ENCODE data around the gene RAD50.
"Not testable (repeated sequence)": the region's sequence is repeated elsewhere in the genome, so short reads cannot be mapped to it uniquely, and the experiment has no call there.

Gene RAD50

DNA sequence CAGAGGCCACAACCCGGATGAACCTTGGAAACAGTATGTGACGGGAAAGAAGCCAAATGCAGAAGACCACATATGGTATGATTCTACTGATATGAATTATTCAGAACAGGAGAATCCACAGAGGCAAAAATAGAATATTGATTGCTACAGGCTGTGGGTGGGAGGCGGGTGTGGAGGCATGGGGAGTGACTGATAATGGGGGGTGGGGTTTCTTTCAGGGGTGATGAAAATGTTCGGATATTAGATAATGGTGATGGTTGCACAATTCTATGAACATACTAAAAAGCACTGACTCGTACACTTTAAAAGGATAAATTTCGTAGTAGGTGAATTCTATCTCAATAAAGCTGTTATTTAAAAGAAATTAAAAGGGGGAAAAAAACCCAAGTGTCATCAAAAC, 127.7 kb downstream of the RAD50 start:
- no peak overlapping the region for H3K27ac ChIP-seq (ENCODE audit: low read depth, low read length)
- H3K27me3 ChIP-seq (ENCODE audit: control insufficient read depth in 1 of 2, insufficient read depth in 2 of 2, low read length in 2 of 2), result no peaks in the 10 kb centered on the region
- no peaks in the 10 kb centered on the region for H3K9me3 ChIP-seq (ENCODE audit: low read length)
- no peaks in the 10 kb centered on the region for H3K36me3 ChIP-seq (ENCODE audit: insufficient read depth, low read length)
- H3K4me3 ChIP-seq (ENCODE audit: low read depth in 1 of 2, low read length in 2 of 2), result no peak overlapping the region
- H3K9ac ChIP-seq (ENCODE audit: low read length), result no peak overlapping the region
- H3K4me1 ChIP-seq (ENCODE audit: insufficient read depth, low read length), result no peaks in the 10 kb centered on the region

DNA sequence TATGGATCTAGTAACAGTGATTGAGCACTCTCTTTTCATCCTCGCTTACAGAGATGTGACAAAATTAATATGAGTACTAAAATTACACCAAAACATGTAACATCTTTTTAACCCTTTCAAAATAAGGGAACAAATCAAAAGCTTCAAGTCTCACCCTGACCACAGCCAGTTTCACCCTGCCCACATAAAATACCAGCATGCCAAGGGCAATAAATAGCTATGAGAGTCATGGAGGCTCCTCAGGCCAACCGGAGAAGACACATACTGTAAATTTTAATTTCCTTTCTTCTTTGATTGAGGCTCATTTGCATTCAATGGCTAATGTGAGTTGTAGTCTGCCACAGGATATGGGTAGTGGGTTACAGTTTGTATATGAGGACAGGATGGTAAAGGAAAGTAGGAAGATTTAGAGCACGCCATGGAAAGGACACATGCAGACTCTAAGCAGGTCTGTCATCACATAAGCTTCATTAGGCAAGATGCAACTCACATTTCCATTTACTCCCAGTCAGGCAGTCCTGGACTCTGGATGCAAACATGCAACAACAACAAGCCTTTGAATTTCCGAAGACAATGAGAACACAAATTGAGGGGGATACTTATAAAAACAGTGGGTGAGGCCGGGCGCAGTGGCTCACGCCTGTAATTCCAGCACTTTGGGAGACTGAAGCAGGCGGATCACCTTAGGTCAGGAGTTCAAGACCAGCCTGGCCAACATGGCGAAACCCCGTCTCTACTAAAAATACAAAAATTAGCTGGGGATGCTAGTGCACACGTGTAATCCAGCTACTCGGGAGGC, 128.3 kb downstream of the RAD50 start:
- Histone ChIP-seq H3K27ac (ENCODE audit: low read depth, low read length) (no peak overlapping the region), H3K36me3 (ENCODE audit: insufficient read depth, low read length) (no peaks in the 10 kb centered on the region)

DNA sequence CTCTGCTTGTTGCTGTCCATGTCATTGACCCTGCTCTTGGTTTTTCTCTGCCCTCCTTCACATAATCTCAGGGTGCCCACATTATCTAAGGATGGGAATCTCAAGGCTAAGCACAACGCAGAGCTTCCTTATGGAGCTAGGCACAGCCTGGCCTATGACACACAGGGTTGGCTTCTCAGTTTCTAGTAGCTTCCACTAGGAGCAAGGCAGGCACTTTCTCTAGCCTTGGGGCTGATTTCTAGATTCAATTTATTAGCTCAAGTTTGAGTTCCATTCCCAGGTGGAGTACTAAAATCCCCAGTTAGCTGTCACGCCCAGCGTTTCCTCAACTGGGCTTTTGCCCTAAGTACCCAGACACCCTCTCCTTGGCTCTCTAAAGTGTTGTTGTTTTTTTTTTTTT, 129.4 kb downstream of the RAD50 start:
- Histone ChIP-seq H3K4me3 (ENCODE audit: low read depth in 1 of 2, low read length in 2 of 2) (no peak overlapping the region), H3K9me3 (ENCODE audit: low read length) (no peaks in the 10 kb centered on the region), H3K9ac (ENCODE audit: low read length) (no peak overlapping the region), H3K27me3 (ENCODE audit: control insufficient read depth in 1 of 2, insufficient read depth in 2 of 2, low read length in 2 of 2) (no peaks in the 10 kb centered on the region), H3K36me3 (ENCODE audit: insufficient read depth, low read length) (no peaks in the 10 kb centered on the region), H3K27ac (ENCODE audit: low read depth, low read length) (no peak overlapping the region), H3K4me1 (ENCODE audit: insufficient read depth, low read length) (no peaks in the 10 kb centered on the region)

More for the DNA sequence above, 128.3 kb downstream of the RAD50 start:
- Histone ChIP-seq H3K4me1 (ENCODE audit: insufficient read depth, low read length) (no peaks in the 10 kb centered on the region), H3K9me3 (ENCODE audit: low read length) (no peaks in the 10 kb centered on the region), H3K27me3 (ENCODE audit: control insufficient read depth in 1 of 2, insufficient read depth in 2 of 2, low read length in 2 of 2) (no peaks in the 10 kb centered on the region), H3K4me3 (ENCODE audit: low read depth in 1 of 2, low read length in 2 of 2) (no peak overlapping the region), H3K9ac (ENCODE audit: low read length) (no peak overlapping the region)

DNA sequence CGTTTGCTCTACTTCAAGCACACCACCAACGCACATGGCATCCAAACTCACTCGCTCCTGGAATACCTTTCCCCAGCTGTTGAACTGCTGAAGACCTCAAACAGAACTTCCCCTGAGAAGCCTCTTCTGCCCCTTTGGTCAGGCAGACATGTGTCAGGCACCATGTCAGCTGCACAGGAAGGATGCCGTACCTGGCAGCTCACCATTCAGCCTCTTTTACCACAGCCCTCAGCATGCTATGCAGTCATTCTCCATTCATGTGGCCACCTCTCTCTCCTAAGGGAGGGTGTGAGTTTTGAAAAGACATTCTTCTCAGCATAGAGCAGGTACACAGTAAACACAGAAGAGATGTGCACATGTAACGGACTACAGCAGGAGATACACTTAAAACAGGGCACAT, 131.2 kb downstream of the RAD50 start:
- Histone ChIP-seq H3K9me3 (ENCODE audit: low read length) (no peaks in the 10 kb centered on the region), H3K4me3 (ENCODE audit: low read depth in 1 of 2, low read length in 2 of 2) (no peak overlapping the region), H3K27ac (ENCODE audit: low read depth, low read length) (no peak overlapping the region), H3K27me3 (ENCODE audit: control insufficient read depth in 1 of 2, insufficient read depth in 2 of 2, low read length in 2 of 2) (no peaks in the 10 kb centered on the region), H3K4me1 (ENCODE audit: insufficient read depth, low read length) (no peaks in the 10 kb centered on the region), H3K9ac (ENCODE audit: low read length) (no peak overlapping the region), H3K36me3 (ENCODE audit: insufficient read depth, low read length) (no peaks in the 10 kb centered on the region)

DNA sequence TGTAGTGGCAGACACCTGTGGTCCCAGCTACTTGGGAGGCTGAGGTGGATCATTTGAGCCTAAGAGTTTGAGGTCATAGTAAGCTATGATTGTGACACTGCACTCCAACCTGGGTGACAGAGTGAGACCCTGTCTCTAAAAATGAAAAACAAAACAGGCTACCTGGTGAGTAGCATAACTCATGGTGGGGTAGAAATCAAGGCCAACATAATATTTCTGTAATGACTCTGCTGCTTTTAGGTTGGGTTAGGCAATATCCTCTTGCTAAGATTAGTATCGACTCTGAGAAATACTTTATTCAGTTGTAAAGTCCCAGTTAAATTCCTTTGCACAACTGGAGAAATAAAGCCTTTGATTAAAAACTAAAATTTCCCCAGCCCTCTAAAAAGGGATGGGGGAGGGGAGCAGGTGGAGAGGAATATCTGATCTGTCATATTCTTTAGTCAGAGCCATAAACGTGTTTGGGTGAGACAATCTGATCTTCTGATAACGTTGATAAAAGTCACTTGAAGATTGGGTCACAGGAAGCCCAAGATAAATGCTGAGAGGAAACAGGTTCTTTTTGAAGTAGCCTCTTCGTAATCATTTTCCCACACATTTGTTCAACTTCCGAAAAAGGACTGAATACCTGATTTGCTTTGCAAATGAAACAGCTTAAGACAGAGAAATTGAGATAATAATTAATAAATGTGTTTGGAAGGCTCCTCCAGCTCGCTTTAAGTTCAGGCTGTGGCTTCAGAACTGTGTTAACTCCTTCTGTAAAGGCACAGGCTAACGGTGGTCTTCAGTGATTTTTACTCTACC, 132.0 kb downstream of the RAD50 start:
- no peak overlapping the region for H3K4me3 ChIP-seq (ENCODE audit: low read depth in 1 of 2, low read length in 2 of 2)
- no peaks in the 10 kb centered on the region for H3K9me3 ChIP-seq (ENCODE audit: low read length)
- H3K27ac ChIP-seq (ENCODE audit: low read depth, low read length), result no peak overlapping the region
- H3K4me1 ChIP-seq (ENCODE audit: insufficient read depth, low read length), result no peaks in the 10 kb centered on the region
- no peaks in the 10 kb centered on the region for H3K36me3 ChIP-seq (ENCODE audit: insufficient read depth, low read length)
- no peaks in the 10 kb centered on the region for H3K27me3 ChIP-seq (ENCODE audit: control insufficient read depth in 1 of 2, insufficient read depth in 2 of 2, low read length in 2 of 2)
- no peak overlapping the region for H3K9ac ChIP-seq (ENCODE audit: low read length)

DNA sequence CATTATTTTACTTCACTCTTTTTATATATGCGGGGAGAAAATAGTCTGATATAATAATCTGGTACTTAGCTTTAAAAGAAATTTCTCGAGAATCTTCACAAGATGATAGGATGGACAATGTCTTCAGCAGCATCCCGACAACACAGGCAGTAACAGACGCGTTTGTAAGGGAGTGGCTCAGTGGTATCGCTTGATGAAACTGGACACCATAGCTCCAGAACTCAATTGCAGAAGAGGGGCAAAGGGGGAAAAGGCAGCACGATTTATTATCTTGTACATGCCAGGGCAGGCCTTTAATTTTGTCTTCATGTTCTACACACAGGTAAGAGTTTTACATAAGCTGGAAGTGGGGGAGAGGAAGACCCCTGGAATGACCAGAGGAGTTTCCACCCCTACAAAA, 132.7 kb downstream of the RAD50 start:
- H3K27me3 ChIP-seq (ENCODE audit: control insufficient read depth in 1 of 2, insufficient read depth in 2 of 2, low read length in 2 of 2), result no peaks in the 10 kb centered on the region
- no peaks in the 10 kb centered on the region for H3K9me3 ChIP-seq (ENCODE audit: low read length)
- no peak overlapping the region for H3K4me3 ChIP-seq (ENCODE audit: low read depth in 1 of 2, low read length in 2 of 2)
- H3K36me3 ChIP-seq (ENCODE audit: insufficient read depth, low read length), result no peaks in the 10 kb centered on the region
- H3K9ac ChIP-seq (ENCODE audit: low read length), result no peak overlapping the region
- H3K27ac ChIP-seq (ENCODE audit: low read depth, low read length), result no peak overlapping the region
- H3K4me1 ChIP-seq (ENCODE audit: insufficient read depth, low read length), result no peaks in the 10 kb centered on the region

DNA sequence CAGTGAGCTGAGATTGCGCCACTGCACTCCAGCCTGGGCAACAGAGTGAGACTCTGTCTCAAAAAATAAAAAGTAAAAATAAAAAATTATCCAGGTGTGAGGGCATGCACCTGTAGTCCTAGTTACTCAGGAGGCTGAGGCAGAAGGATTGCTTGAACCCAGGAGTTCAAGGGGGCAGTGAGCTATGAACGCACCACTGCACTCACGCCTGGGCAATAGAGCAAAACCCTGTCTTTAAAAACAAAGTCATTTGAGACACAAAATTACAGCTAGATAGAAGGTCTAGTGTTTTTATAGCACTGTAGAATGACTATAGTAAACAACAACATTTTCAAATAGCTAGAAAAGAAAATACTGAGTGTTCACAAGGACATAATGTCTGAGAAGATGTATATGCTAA, 133.4 kb downstream of the RAD50 start:
- Histone ChIP-seq H3K4me1 (ENCODE audit: insufficient read depth, low read length) (no peaks in the 10 kb centered on the region), H3K9me3 (ENCODE audit: low read length) (no peaks in the 10 kb centered on the region), H3K27me3 (ENCODE audit: control insufficient read depth in 1 of 2, insufficient read depth in 2 of 2, low read length in 2 of 2) (no peaks in the 10 kb centered on the region), H3K4me3 (ENCODE audit: low read depth in 1 of 2, low read length in 2 of 2) (no peak overlapping the region), H3K27ac (ENCODE audit: low read depth, low read length) (no peak overlapping the region), H3K9ac (ENCODE audit: low read length) (no peak overlapping the region), H3K36me3 (ENCODE audit: insufficient read depth, low read length) (no peaks in the 10 kb centered on the region)

DNA sequence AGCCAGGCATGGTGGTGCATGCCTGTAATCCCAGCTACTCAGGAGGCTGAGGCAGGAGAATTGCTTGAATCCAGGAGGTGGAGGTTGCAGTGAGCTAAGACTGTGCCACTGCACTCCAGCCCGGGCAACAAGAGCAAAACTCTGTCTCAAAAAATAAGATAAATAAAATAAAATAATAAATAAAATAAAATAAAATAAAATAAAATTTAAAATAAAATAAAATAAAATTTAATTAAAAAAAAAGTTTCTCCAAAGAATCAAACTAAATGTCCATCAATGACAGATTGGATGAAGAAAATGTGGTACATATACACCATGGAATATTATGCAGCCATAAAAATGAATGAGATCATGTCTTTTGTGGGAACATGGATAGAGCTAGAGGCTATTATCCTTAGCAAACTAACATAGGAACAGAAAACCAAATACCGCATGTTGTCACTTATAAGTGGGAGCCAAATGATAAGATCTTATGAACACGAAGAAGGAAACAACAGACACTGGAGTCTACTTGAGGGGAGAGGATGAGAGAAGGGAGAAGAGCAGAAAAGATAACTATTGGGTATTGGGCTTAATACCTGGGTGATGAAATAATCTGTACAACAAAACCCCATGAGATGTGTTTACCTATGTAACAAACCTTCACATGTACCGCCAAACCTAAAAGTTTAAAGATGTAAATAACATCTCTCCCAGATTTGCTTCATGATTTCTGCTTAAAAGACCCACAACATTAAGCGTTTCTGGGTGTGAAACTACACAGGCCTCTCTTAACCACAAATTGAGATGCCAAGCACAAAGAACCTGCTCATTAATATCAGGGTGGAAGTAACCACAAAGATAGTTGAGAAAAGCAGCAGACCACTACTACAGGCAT, 135.2 kb downstream of the RAD50 start:
- not testable (repeated sequence) for H3K9ac ChIP-seq (ENCODE audit: low read length); H3K4me1 ChIP-seq (ENCODE audit: insufficient read depth, low read length); H3K36me3 ChIP-seq (ENCODE audit: insufficient read depth, low read length)

DNA sequence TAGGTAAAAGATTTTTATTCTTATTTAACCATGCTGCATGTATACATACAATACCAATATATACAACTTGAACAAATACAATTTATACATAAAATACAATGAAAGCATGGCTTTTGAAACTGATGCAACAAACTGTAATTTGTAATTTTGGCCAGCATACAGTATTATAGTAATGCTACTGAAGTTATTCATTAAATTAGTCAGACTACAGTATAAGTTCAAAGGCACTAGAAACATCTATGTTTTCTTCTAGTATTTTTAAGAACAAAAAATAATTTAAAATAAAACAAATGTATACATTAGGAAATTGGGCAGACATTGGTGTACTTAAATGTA, 135.8 kb downstream of the RAD50 start:
- H3K9ac ChIP-seq (ENCODE audit: low read length), result no peak overlapping the region
- no peaks in the 10 kb centered on the region for H3K9me3 ChIP-seq (ENCODE audit: low read length)
- H3K4me3 ChIP-seq (ENCODE audit: low read depth in 1 of 2, low read length in 2 of 2), result no peak overlapping the region
- H3K27me3 ChIP-seq (ENCODE audit: control insufficient read depth in 1 of 2, insufficient read depth in 2 of 2, low read length in 2 of 2), result no peaks in the 10 kb centered on the region
- H3K36me3 ChIP-seq (ENCODE audit: insufficient read depth, low read length), result peaks cover 5% of the 10 kb centered on the region
- no peaks in the 10 kb centered on the region for H3K4me1 ChIP-seq (ENCODE audit: insufficient read depth, low read length)
- H3K27ac ChIP-seq (ENCODE audit: low read depth, low read length), result no peak overlapping the region

More for the DNA sequence above, 135.2 kb downstream of the RAD50 start:
- not testable (repeated sequence) for H3K27me3 ChIP-seq (ENCODE audit: control insufficient read depth in 1 of 2, insufficient read depth in 2 of 2, low read length in 2 of 2); H3K4me3 ChIP-seq (ENCODE audit: low read depth in 1 of 2, low read length in 2 of 2); H3K9me3 ChIP-seq (ENCODE audit: low read length); H3K27ac ChIP-seq (ENCODE audit: low read depth, low read length)
